HepG2 (cell line): ENCODE measurements around the gene ITPK1.

Source experiments
- AGO2 ChIP-seq: fragments of 200-400 bp; formaldehyde crosslinking; optimal IDR thresholded peaks from 2 replicates; pipeline ENCODE3; 2017; ENCODE audit warnings: mild to moderate bottlenecking, low read depth, low read length, moderate library complexity
- ETV6 ChIP-seq: sonication (generic); formaldehyde crosslinking; conservative IDR thresholded peaks from 2 replicates; pipeline ENCODE4 v1.4.0; 2020; ENCODE audit warnings: missing genetic modification reagents
- KLF9 ChIP-seq: IDR thresholded peaks from 2 replicates; pipeline ENCODE4 v1.6.1; 2016; ENCODE audit warnings: low read depth
- SIX4 ChIP-seq: sonication (generic); formaldehyde crosslinking; IDR thresholded peaks from 2 replicates; pipeline ENCODE4 v1.4.0; 2020; ENCODE audit warnings: missing genetic modification reagents
- TCF7L2 ChIP-seq: IDR thresholded peaks from 2 replicates; pipeline ENCODE4 v1.6.1; 2011; ENCODE audit warnings: mild to moderate bottlenecking, low read depth, low read length, moderate library complexity

DNA sequence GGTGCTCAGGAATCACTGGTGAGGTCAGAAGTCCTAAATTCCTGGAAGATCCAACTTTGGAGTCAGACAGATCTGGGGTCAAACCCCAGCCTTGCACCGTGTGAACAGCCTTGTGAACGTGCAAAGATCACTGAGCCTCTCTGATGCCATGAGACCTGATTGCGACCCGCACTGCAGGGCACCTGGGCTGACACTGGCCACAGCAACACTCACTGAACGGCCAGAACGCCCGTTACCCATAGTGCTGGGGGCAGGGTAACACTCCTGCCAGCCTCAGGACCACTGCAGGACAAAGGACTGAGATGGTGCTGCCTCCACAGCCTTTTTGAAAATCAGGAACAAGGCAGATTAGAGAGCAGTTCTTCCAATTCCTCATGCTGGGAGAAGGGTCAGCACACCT lies 164.5 kb downstream of the ITPK1 start:
- TF ChIP-seq TCF7L2: no peak
- no peak for TF ChIP-seq ETV6 (CRISPR knock-in tag)
- no peak for TF ChIP-seq KLF9 (CRISPR knock-in tag)
- no peak for TF ChIP-seq SIX4 (CRISPR knock-in tag)
- no peak for TF ChIP-seq AGO2
